LNCaP clone FGC (cell line): ENCODE results near the gene IGSF21.

ENCODE experiments used
- DNase-seq: peaks from one replicate; pipeline ENCODE4 v3.0.0-alpha.2; 2011; ENCODE audit warnings: low read depth
- H3K4me3 ChIP-seq: 2 replicates; pipeline ENCODE4 v1.5.1; 2011; ENCODE audit warnings: mild to moderate bottlenecking, low read depth, low read length, control low read depth
- TF ChIP-seq, protein P1 (sequence below): IDR thresholded peaks from 2 replicates; pipeline ENCODE4 v1.5.1; 2012; ENCODE audit warnings: mild to moderate bottlenecking; ENCODE audit not compliant: control insufficient read depth, insufficient read depth; ENCODE audit errors: extremely low read depth

IGSF21 gene

GRCh38 chr1:18411321-18411720 is 303.7 kb downstream of the IGSF21 start:
- no peak for DNase-seq
- TF ChIP-seq, protein P1, sequence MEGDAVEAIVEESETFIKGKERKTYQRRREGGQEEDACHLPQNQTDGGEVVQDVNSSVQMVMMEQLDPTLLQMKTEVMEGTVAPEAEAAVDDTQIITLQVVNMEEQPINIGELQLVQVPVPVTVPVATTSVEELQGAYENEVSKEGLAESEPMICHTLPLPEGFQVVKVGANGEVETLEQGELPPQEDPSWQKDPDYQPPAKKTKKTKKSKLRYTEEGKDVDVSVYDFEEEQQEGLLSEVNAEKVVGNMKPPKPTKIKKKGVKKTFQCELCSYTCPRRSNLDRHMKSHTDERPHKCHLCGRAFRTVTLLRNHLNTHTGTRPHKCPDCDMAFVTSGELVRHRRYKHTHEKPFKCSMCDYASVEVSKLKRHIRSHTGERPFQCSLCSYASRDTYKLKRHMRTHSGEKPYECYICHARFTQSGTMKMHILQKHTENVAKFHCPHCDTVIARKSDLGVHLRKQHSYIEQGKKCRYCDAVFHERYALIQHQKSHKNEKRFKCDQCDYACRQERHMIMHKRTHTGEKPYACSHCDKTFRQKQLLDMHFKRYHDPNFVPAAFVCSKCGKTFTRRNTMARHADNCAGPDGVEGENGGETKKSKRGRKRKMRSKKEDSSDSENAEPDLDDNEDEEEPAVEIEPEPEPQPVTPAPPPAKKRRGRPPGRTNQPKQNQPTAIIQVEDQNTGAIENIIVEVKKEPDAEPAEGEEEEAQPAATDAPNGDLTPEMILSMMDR = no peak
- no peak overlapping the region for H3K4me3 ChIP-seq

DNA sequence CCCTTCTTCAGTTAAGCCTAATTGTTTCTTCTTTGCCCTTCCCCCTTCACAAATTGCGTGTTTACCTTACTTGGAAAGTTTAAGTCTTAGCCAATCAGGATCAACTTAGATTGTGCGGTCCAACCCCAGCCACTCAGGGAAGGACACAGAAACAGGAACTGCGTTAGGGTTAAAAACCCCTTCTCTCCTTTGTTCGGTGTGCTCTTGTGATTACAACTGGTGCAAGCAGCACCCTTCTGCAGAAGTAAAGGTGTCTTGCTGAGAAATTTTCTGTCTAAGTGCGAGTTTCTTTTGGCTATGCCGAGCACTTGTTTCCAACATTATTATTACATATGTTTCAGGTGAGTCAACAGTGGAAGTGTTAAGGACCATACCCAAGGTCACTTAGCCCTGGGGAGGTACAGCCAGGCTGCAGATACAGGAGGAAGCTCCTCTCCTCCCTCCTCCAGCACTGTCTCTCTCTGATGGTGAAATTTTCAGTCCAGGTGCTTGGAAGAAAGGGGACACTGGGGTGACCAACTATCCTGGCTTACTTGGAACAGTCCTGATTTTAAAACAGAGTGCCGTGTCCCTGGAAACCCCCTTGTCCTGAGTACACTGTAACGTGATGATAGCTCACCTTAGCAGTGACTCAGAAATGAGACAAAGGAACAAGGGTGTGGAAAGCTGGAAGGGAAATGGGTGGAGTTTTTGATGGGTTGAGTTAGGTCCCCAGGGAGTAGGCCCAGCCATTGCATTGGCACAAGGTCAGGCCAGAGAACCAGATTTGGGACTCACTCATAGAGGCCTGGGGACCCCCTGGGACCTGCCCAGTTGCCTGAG is 304.4 kb downstream of the IGSF21 start:
- no peak overlapping the region for H3K4me3 ChIP-seq
- DNase-seq = no peak
- TF ChIP-seq, protein P1 = no peak

- TF ChIP-seq, protein P1 = no peak
- no peak for DNase-seq
- H3K4me3 ChIP-seq = no peak overlapping the region
Observed at GRCh38 chr1:18412882-18413353, 305.3 kb downstream of the IGSF21 start.

DNA sequence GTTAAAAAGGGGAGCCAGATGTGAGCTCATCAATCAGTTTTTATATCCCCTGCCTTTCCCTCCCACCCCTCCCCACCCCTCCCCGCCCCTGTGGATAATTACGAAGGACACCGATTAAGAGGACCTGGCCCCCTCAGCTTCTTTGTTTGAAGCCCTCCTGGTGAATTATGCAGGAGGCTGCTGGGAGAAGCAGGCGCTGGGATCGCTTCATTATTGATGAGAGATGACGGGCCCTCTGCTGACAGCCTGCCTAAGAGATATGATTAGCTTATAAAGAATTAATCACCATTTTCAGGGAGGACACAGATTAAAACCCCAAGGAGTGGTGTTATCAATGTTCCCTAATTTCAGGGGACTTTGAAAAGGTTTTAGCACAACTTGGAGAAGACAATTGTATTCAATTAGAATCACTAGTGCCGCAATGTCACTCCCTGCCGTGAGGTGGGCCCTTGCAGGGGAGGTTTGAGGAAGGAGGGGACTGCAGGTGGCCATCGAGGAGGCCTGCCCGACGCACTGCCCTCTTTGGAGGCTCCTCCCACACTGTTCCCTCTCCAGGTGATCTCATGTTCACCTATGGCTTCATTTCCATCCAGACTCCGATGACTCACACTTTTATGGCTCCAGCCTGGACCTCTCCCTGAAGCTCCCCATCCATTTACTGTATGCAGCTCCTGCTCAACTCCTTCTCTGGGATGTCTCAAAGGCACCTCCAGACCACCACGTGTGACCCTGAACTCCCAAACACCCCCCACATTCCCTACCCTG is 306.1 kb downstream of the IGSF21 start:
- TF ChIP-seq, protein P1 = no peak
- no peak for DNase-seq
- H3K4me3 ChIP-seq = no peak overlapping the region

GRCh38 chr1:18414321-18414720 is 306.7 kb downstream of the IGSF21 start:
- no peak for DNase-seq
- TF ChIP-seq, protein P1 = no peak
- no peak overlapping the region for H3K4me3 ChIP-seq

- TF ChIP-seq, protein P1 = no peak
- H3K4me3 ChIP-seq = no peak overlapping the region
- no peak for DNase-seq
Observed at GRCh38 chr1:18414872-18415447, 307.4 kb downstream of the IGSF21 start.
